T-helper 1 cell (primary cell): Measurements from ENCODE around the gene PKD2L1.
A peak's percentile ranks its signal among the peaks of the same experiment; 100 is the strongest.
"Not testable (repeated sequence)": the region's sequence is repeated elsewhere in the genome, so short reads cannot be mapped to it uniquely, and the experiment has no call there.

ENCODE experiments used
- DNase-seq, 5 donors: peaks; one replicate each; pipeline ENCODE4 v3.0.0-alpha.2; 2012 to 2020
- total RNA-seq, 4 donors: gene quantifications; one replicate each; lab custom pipeline; 2026; lab: John Stamatoyannopoulos, UW

The PKD2L1 gene
- 0 reads per million in 4 donors for total RNA-seq

- no peak for DNase-seq
These were observed at the start of gene PKD2L1 for GRCh38 chr10:100330079-100330478. Gene PKD2L1 (minus strand): TSS chr10:100330228. CDS start chr10:100330103, 125 bp downstream.

DNA sequence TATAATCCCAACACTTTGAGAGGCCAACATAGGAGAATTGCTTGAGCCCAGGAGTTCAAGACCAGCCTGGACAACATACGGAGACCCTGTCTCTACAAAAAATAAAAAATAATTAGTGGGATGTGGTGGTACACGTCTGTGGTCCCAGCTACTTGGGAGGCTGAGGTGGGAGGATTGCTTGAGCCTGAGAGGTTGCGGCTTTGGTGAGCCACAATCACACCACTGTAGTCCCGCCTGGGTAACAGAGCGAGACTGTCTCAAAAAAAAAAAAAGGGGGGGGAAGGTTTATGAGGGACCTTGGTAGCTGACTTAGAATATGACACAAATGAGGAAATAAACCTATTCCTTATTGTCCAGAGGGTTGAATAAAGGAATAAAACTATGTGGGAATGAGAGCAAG lies 47.8 kb upstream of the PKD2L1 start:
- DNase-seq: no peak

DNA sequence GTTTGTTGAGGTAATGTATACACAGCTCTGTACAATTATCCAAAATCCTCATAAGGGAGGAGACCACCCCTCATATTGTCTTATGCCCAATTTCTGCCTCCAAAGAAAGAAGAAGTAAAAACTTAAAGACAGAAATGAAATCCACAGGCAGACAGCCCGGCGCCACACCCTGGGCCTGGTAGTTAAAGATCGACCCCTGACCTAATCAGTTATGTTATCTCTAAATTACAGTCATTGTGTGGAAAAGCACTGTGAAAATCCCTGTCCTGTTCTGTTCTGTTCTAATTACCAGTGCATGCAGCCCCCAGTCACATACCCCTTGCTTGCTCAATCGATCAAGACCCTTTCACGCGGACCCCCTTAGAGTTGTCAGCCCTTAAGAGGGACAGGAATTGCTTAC lies 46.6 kb upstream of the PKD2L1 start:
- not testable (repeated sequence) for DNase-seq

- DNase-seq: not testable (repeated sequence)
These were observed 44.8 kb upstream of the PKD2L1 start for GRCh38 chr10:100374677-100375353.

- DNase-seq: no peak
These were observed 44.2 kb upstream of the PKD2L1 start for GRCh38 chr10:100374200-100374655.

DNA sequence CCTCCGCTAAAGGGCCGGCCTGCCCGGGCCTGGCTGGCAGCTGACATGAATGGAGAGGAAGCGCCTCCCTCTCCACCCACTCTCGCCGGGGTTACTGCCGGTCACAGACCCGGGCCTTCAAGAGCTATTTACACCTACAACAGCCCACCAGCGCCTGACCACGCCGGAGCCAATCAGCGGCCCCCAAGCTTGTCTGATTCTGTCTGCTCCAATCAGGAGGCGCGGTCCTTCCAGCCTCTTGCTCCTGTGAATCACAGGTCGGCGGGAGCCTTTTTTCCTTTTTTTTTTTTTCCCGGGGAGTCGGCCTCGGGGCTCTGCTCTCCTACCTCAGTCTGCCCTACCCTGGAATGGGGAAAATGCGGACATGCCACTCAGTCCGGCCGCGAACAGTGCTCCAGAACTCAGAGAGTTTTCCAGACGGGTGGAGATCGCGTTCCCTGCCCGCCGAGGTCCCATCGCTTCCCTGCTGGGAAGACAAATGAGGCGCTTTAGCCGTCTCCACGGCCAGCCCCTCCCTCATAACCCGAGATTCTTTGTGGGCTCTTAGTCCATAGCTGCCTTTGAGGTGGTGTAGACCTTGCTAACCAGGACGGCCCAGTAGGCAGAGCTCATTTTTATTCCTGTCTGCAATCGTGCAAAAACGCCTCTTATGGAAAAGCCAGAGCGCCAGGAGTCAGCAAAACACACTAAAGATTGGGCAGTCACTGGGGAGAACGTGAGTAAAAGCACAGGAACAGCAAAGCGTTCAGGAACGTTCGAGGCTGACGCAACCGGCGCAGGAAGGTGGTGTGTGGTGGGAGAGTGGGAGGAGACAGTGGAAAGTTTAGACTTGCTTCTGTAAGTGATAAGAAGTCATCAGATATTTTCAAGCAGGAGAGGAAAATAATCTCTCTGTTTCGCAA lies 43.5 kb upstream of the PKD2L1 start:
- peak; percentile 69 to 96 (median 76) for DNase-seq

DNA sequence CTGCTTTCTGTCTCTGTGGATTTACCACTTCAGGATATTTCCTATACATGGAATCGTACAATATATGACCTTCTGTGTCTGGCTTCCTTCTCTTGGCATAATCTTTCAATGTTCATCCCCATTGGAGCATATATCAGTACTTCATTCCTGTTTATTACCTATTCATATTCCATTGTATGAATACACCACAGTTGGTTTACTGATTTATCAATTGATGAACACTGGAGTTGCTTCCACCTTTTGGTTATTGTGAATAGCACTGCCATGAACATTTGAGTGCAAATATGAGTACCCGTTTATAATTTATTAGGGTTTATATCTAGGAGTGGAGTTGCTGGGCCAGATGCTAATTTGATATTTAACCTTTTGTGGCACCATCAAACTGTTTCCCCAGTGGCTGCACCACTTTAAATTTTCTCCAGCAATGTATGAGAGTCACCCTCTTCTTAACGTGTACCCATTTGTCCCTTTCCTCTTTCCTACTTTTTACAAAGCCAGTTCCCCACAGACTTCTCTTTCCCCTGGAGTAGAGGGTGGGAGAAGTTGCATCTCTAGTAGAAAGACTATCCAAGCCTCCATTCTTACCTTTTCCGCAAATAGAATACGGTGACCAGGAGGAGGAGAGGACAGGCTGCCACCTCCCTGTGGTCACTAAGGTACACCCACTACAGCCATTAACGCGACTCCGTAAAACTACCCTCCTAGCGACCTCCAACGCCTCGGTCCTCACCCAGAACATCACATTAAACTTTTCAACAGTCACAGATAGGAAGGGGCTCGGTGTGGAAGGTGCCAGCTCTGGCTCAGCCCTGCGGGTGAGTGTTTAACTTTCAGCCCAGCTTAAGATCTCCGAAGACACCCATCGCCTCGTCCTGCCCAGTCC lies 42.6 kb upstream of the PKD2L1 start:
- no peak for DNase-seq

- DNase-seq: no peak
These were observed 41.5 kb upstream of the PKD2L1 start for GRCh38 chr10:100371482-100372027.

DNA sequence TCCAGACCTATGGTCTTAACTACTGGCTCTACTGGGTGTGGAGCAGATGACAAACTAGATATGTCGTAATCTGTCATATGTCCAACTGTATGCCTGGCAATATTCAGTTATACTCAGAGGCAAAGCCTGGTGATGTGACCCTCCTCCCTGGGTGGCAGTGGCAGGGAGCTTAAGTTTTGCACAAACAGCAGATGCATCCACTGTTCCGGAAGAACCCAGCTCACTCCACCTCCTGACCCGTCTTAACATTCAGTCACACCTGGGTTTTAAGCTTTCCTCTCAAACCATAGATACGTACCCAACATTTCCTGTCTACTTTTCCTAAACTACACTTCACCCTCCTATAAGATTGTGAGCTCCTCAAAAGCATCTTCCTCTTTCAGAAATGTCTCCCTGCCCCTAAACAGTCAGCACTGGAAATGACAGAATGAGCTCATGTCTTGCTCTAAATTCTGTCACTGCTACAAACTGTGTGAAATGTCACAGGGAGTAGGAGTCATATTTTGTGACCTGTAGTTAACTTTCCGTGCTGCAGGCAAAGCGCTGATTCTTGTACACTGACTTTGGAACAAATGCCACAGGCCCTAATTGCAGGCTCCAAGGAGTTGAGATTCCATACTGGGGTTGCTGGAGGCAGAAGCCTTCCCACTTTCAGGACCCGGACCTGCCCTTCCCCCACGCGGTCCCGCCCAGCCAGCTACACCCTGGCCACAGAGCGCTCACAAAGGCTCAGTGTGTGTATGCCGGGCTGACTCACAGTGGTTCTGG lies 40.9 kb upstream of the PKD2L1 start:
- DNase-seq: peak in 4 of 5 donors; percentile 20 to 79 (median 26)

DNA sequence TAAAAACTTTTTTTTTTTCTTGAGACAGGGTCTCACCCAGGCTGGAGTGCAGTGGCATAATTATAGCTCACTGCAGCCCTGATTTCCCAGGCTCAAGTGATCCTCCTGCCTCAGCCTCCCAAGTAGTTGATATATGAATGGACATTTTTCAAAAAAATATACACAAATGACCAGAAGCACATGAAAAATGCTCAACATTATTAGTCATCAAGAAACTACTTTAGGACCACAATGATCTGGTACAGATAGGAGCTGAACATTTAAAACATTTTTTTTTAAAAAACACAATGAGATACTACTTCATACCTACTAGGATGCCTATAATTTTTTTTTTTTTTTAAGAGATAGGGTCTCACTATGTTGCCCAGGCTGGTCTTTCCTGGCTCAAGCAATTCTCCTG lies 38.7 kb upstream of the PKD2L1 start:
- DNase-seq: no peak

DNA sequence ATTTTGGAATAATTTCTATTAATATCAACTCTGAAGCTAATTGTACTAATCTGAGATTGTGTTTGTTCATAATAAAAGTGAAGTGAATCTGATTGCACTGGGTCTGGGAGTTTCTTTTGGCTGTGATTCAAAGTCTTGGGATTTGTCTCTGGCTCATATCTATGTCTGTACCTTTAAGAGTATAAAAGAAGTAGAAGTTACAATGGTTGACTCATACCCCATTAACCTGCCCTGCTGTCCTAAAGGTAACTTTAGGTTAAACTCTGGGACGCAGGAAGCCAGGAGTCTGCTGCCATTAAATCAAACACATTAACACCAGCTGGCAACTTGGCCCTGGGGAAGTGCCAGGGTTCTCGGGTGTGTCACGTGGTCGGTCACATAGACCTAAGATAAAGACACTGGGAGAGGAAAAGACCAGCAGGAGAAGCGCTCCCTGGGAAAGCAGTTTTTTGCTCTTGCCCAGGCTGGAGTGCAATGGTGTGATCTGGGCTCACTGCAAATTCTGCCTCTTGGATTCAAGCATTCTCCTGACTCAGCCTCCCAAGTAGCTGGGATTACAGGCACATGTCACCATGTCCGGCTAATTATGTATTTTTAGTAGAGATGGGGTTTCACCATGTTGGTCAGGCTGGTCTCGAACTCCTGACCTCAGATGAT lies 34.8 kb upstream of the PKD2L1 start:
- no peak for DNase-seq

DNA sequence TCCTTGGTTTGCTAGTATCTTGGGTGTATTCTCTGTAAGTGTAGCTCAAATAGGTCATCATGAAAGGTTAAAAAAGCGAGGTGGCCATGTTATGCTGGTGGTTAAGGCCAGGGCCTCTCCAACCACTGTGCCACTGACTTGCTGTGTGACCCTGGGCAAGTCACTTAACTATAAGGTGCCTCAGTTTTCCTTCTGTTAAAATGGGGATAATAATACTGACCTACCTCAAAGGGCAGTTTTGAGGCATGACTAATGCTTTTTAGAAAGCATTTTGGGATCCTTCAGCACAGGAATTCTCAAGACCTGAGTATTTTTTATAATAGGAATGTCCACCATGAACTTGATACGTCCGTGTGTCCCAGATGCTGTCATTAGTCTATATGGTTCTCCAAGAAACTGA lies 34.1 kb upstream of the PKD2L1 start:
- no peak for DNase-seq

DNA sequence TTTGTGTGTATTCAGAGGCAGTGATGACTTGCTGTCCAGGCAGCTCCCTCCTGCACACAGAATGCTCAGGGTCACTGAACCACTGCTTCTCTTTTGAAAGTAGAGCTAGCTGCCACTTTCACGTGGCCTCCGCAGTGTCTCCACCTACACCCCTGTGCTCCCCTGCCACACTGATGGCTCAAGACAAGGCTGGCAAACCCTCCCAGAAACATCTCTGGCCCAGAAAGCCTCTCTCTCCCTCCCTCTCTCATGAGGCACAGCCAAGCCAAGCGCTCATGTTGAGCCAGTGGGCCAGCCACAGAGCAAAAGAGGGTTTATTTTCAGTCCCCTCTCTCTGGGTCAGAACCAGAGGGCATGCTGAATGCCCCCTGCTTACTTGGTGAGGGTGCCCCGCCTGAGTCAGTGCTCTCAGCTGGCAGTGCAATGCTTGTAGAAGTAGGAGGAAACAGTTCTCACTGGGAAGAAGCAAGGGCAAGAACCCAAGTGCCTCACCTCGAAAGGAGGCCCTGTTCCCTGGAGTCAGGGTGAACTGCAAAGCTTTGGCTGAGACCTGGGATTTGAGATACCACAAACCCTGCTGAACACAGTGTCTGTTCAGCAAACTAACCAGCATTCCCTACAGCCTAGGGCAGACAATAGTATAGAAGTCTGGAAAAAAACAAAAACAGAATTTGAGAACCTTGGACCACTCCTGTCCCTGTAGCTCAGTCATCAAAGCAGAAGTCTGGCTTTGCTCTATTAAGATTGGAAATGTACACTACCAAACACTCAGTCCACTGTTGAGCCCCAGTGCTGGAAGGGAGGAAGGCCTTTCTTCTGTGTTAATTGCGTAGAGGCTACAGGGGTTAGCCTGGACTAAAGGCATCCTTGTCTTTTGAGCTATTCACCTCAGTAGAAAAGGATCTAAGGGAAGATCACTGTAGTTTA lies 32.8 kb upstream of the PKD2L1 start:
- DNase-seq: no peak

- no peak for DNase-seq
These were observed 30.2 kb upstream of the PKD2L1 start for GRCh38 chr10:100360234-100360633.

DNA sequence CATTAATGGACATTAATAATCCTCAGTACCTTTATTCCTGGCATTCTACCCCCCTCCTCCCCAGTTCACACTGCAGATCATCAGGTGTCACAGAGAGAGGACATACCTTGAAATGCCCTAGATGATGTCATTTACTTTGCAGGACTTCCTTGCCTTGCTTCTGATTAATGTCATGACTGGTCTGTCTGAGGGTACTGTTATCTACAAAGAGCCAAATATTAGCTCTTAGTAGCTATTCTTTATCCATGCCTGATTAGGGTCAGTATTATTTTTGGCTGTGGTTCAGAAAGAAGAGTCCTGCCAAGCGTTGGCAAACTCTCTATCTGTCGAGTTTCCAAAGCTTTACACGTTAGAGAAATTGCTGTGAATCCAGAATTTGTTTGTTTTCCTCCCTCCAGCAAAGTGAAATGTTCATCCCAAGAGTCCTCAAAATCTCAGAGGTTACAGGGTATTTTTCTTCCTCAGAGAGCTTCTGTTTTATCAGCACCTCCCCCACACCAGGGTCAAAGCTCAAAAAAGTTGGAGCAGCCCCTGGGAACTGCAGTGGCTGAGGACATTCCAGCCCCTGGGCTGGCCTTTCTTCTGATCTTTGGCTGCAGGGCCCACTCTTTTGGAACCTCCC lies 29.6 kb upstream of the PKD2L1 start:
- DNase-seq: no peak

GRCh38 chr10:100359030-100359432 lies 29.0 kb upstream of the PKD2L1 start:
- DNase-seq: no peak

DNA sequence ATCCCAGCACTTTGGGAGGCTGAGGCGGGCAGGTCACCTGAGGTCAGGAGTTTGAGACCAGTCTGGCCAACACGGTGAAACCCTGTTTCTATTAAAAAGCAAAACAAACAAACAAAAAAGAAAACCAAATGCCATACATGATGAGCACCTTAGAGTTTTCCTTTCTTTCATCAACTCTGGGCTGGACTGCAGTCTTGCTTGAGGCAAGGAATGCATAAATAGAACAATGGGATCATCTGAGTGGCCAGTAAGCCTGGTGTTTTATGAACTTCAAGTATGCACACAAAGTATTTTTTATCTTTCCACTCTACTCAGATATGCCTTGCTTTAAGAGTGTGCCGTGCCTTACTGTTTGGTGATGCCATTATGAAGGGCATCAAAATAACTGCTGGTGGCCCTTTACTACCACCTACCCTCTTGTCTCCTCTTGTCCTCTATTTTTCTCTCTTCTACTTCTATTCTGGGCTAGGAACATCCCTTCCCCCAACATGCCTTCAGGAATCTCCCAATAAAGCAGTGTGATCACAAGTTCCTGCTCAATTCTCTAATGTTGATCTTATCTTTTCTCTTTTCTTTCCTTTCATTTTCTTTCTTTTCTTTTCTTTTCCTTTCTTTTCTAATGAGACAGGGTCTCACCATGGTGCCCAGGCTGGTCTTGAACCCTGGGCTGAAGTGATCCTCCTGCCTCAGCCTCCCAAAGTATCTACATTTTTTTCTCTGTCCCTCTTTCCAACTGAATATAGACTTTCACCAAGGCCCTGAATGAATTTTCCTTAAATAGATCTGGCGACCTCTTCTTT lies 27.2 kb upstream of the PKD2L1 start:
- DNase-seq: no peak
